MG63 (cell line): ENCODE results near the gene MAST1. TPM values are rescaled to one million over a fixed set of nuclear protein-coding genes. Genes with fewer than 3 reads are reported as not detected.
A peak's percentile ranks its signal among the peaks of the same experiment; 100 is the strongest.
"Not testable (repeated sequence)": the region's sequence is repeated elsewhere in the genome, so short reads cannot be mapped to it uniquely, and the experiment has no call there.

Experiments used
- DNase-seq: peaks from one replicate; pipeline ENCODE4 v3.0.0-alpha.2; 2020
- H3K27me3 ChIP-seq: fragments of 250-450 bp; sonication (Bioruptor Pico); 2 replicates; pipeline ENCODE4 v1.5.1; 2020; ENCODE audit warnings: mild to moderate bottlenecking, moderate library complexity
- H3K36me3 ChIP-seq: fragments of 250-450 bp; sonication (Bioruptor Pico); 2 replicates; pipeline ENCODE4 v1.5.1; 2020; ENCODE audit warnings: mild to moderate bottlenecking, moderate library complexity
- H3K4me3 ChIP-seq: fragments of 250-450 bp; sonication (Bioruptor Pico); 2 replicates; pipeline ENCODE4 v1.5.1; 2020; ENCODE audit warnings: mild to moderate bottlenecking, moderate library complexity
- H3K9me3 ChIP-seq: fragments of 250-450 bp; sonication (Bioruptor Pico); 2 replicates; pipeline ENCODE4 v1.5.1; 2020; ENCODE audit warnings: mild to moderate bottlenecking, moderate library complexity
- total RNA-seq: library from RNA; depleted of rRNA; stranded (reverse); fragments of >200 nt; shearing (Covaris generic); gene quantifications from 2 replicates; pipeline ENCODE4 v1.2.3, GENCODE V29; 2014; ENCODE audit warnings: low replicate concordance

MAST1 gene
- total RNA-seq, 1 experiment from 2014 or later: 3.4 TPM

- Histone ChIP-seq H3K27me3 (peaks cover 68% of the 10 kb centered on the region), H3K4me3 (peak overlapping the region; percentile 12; the same call in 1 of the 2 replicates), H3K36me3 (no peaks in the 10 kb centered on the region), H3K9me3 (no peaks in the 10 kb centered on the region)
- no peak for DNase-seq
Observed at GRCh38 chr19:12833418-12833737, 4.9 kb upstream of the MAST1 start.

GRCh38 chr19:12833738-12834565, 4.4 kb upstream of the MAST1 start:
- no peaks in the 10 kb centered on the region for H3K9me3 ChIP-seq
- peak; percentile 58 for DNase-seq
- H3K27me3 ChIP-seq: peaks cover 73% of the 10 kb centered on the region
- H3K36me3 ChIP-seq: no peaks in the 10 kb centered on the region
- peak overlapping the region; percentile 51 for H3K4me3 ChIP-seq

- Histone ChIP-seq H3K36me3 (no peaks in the 10 kb centered on the region), H3K27me3 (peaks cover 78% of the 10 kb centered on the region), H3K9me3 (no peaks in the 10 kb centered on the region), H3K4me3 (peak within 1 kb of the TSS; percentile 51)
- DNase-seq: no peak
Observed at GRCh38 chr19:12834566-12834943, 3.8 kb upstream of the MAST1 start, which contains the start of gene RTBDN. Gene RTBDN, minus strand, starts transcription at chr19:12834579. Its CDS starts 4,600 bp downstream, at chr19:12829979.

GRCh38 chr19:12834976-12835757, 3.1 kb upstream of the MAST1 start:
- no peak for DNase-seq
- Histone ChIP-seq H3K4me3 (no peak overlapping the region), H3K27me3 (peaks cover 78% of the 10 kb centered on the region), H3K9me3 (no peaks in the 10 kb centered on the region), H3K36me3 (no peaks in the 10 kb centered on the region)

GRCh38 chr19:12836529-12836863, 1.8 kb upstream of the MAST1 start:
- Histone ChIP-seq H3K4me3 (no peak overlapping the region), H3K9me3 (no peaks in the 10 kb centered on the region), H3K27me3 (peaks cover 70% of the 10 kb centered on the region), H3K36me3 (no peaks in the 10 kb centered on the region)
- DNase-seq: no peak

GRCh38 chr19:12837225-12837624, 1.1 kb upstream of the MAST1 start:
- H3K36me3 ChIP-seq: no peaks in the 10 kb centered on the region
- H3K4me3 ChIP-seq: no peak overlapping the region
- DNase-seq: no peak
- no peaks in the 10 kb centered on the region for H3K9me3 ChIP-seq
- H3K27me3 ChIP-seq: peaks cover 66% of the 10 kb centered on the region

- no peaks in the 10 kb centered on the region for H3K36me3 ChIP-seq
- no peaks in the 10 kb centered on the region for H3K9me3 ChIP-seq
- H3K27me3 ChIP-seq: peaks cover 51% of the 10 kb centered on the region
- DNase-seq: no peak
- H3K4me3 ChIP-seq: peak overlapping the region; percentile 51
Observed at GRCh38 chr19:12838886-12839756, 806 bp downstream of the MAST1 start.

GRCh38 chr19:12840091-12841079, 2.1 kb downstream of the MAST1 start:
- H3K4me3 ChIP-seq: no peak overlapping the region
- DNase-seq: peak; percentile 77
- H3K36me3 ChIP-seq: no peaks in the 10 kb centered on the region
- H3K27me3 ChIP-seq: peaks cover 38% of the 10 kb centered on the region
- H3K9me3 ChIP-seq: no peaks in the 10 kb centered on the region

- Histone ChIP-seq H3K4me3 (no peak overlapping the region), H3K27me3 (peaks cover 33% of the 10 kb centered on the region), H3K36me3 (no peaks in the 10 kb centered on the region), H3K9me3 (no peaks in the 10 kb centered on the region)
- no peak for DNase-seq
Observed at GRCh38 chr19:12841094-12841493, 2.8 kb downstream of the MAST1 start.

- no peak overlapping the region for H3K4me3 ChIP-seq
- DNase-seq: no peak
- H3K9me3 ChIP-seq: no peaks in the 10 kb centered on the region
- H3K27me3 ChIP-seq: peaks cover 29% of the 10 kb centered on the region
- no peaks in the 10 kb centered on the region for H3K36me3 ChIP-seq
Observed at GRCh38 chr19:12842511-12842910, 4.2 kb downstream of the MAST1 start.

- Histone ChIP-seq H3K4me3 (no peak overlapping the region), H3K27me3 (peaks cover 23% of the 10 kb centered on the region; the same call in 1 of the 2 replicates), H3K9me3 (no peaks in the 10 kb centered on the region), H3K36me3 (no peaks in the 10 kb centered on the region)
- DNase-seq: no peak
Observed at GRCh38 chr19:12843328-12843727, 5.0 kb downstream of the MAST1 start.

- DNase-seq: no peak
- H3K36me3 ChIP-seq: no peaks in the 10 kb centered on the region
Observed at GRCh38 chr19:12843999-12844732, 5.9 kb downstream of the MAST1 start.

GRCh38 chr19:12846613-12847012, 8.3 kb downstream of the MAST1 start:
- DNase-seq, H3K9me3 ChIP-seq, H3K4me3 ChIP-seq, H3K36me3 ChIP-seq: not testable (repeated sequence)
- peaks cover 13% of the 10 kb centered on the region; the same call in 1 of the 2 replicates for H3K27me3 ChIP-seq

More at GRCh38 chr19:12843999-12844732, 5.9 kb downstream of the MAST1 start:
- H3K27me3 ChIP-seq: peaks cover 20% of the 10 kb centered on the region; the same call in 1 of the 2 replicates
- H3K4me3 ChIP-seq: no peak overlapping the region
- no peaks in the 10 kb centered on the region for H3K9me3 ChIP-seq

- DNase-seq: peak; percentile 93
- no peaks in the 10 kb centered on the region for H3K36me3 ChIP-seq
- peak overlapping the region; percentile 7; the same call in 1 of the 2 replicates for H3K4me3 ChIP-seq
- H3K9me3 ChIP-seq: no peaks in the 10 kb centered on the region
- 0 out of 2 replicates have a peak, but pooled peaks cover 11% of the 10 kb centered on the region for H3K27me3 ChIP-seq
Observed at GRCh38 chr19:12847159-12848139, 9.1 kb downstream of the MAST1 start.
